Stimulated activated CD8-positive, alpha-beta memory T cell treated with anti-CD3 and anti-CD28 coated beads, Interleukin-7, amount 100 ng/mL, for 1 hour (primary cell): ENCODE data around the gene TNFAIP3.

Experiments used
- DNase-seq, 2 donors: peaks; one replicate each; pipeline ENCODE4 v3.0.0-alpha.2; 2020; ENCODE audit warnings: low read depth in 2 of 2

TNFAIP3 gene

DNA sequence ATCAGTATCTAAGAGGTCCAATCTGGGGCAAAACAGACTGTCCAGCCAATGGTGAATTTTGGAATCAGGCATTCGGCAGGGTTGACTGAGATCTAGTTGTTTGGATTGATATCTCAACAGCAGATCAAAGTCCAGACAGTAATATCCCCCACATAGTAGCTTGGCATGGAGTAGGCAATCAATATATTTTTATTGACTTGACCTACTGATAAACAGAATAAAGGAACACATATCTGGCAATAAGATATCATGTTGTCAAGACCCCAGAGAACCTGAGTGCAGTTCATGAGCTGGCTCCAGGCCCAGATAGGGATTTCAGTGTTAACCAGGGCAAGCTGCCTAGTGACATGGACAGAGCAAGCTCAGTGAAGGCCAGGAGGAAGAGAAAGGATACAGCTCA lies 34.4 kb downstream of the TNFAIP3 start:
- DNase-seq, result no peak

- DNase-seq, result no peak
Measured at GRCh38 chr6:137902699-137903098, 35.6 kb downstream of the TNFAIP3 start.

DNA sequence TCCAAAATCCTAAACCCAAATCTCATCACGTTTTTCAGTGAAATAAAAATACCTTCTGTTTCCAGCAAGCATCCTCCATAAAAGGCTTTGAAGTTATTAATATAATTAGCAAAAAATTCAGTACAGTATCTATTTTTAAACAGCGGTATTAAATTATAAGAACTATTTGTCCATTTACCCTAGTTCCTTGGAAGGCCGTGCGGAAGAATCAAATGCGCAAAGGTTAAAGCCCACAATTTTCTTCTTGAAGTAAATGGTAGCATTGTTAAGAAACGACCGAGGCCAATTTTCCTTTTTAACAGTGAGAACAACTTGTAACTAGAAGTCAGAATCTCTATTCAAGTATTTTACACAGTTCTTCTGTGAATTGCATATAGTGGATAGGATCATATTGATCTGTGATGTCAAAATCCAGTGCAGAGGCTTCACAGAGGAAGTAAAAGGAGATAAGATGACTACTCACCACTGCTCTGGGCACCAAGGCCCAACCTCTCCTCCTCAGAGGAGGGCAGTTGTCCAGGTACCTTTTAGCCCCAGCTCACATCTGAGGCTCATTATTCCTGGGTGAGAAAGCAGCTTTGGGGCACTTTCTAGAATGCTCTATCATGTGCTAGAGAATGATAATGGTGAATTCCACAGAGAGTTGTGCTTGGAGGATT lies 36.3 kb downstream of the TNFAIP3 start:
- DNase-seq, result no peak

DNA sequence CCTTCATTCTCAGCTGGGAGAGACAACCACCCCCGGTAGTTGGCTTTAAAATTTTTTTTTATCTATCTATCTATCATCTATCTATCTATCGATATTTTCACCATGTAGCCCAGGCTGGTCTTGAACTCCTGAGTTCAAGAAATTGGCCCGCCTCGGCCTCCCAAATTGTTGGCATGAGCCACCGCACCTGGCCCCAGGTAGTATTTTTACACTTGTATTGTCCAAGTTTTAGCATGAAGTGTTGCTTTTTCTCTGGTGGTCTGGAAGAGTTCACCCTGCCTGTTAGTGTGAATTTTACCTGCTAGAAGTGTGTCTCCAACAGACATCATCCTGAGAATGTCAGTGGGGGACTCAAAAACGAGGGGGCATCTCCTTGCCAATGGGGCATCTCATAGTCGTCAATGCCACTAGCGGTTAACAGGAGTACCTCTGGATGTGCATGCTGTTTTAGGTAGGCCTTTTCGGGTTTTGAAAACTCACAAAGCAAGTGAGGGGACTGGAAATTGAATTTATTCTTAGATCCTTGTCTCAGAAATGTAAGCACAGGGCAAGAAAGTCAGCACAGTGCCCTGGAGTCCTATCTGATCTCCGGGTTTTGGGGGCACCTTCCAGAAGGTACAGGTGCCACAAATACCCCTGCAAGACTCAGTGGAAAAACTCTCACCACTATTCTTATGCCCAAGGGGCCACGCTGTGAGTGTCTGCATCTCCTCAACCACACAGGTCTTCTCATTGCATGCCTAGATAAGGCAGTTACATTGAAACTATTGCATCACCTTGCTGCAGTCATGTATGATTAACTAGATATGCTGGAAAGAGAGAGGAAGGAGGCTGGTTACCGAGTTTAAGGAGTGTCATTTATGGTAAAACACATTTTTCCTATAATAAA lies 37.1 kb downstream of the TNFAIP3 start:
- no peak for DNase-seq

DNA sequence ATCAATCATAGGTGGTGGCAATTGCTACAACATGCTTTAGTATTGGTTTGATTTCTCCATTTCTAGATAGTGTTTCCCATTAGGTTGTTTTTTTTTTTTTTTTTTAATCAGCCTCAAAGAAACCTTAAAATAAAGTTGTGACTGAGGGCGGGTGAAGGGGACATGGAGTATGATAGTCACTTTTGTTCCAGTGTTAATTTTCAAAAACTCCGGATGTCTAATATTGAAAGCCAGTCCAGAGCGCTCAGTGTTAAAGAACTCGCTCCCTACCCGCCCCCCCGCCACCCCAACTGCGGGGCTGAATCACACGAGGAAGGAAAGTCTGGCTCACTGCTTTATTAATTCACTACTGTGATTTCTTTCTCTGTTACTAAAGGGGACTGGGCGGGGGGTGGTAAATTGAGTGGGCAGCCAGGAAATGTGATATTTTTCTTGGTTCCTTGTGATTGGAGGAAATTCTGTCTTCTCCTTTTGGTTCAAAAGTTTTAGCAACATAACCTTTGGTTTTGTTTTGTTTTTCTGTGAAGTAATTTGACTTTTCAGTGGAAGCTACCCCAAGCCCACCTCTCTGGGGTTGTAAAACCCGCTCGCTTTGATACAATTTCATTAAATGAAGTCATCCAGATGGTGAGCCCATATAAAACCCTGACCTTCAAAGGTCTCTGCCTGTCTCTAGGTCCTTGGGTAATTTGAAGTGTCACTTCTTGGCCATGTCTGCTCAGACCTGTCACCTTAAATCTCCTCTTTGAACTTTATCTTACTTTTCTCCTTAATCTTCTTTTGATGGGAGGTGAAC lies 38.0 kb downstream of the TNFAIP3 start:
- peak; percentile 30 to 39 for DNase-seq

GRCh38 chr6:137906020-137906472 lies 39.0 kb downstream of the TNFAIP3 start:
- no peak for DNase-seq

GRCh38 chr6:137907170-137907569 lies 40.1 kb downstream of the TNFAIP3 start:
- DNase-seq, result no peak

- DNase-seq, result no peak
Measured at GRCh38 chr6:137909533-137909932, 42.5 kb downstream of the TNFAIP3 start.

GRCh38 chr6:137910424-137910834 lies 43.4 kb downstream of the TNFAIP3 start:
- DNase-seq, result no peak

DNA sequence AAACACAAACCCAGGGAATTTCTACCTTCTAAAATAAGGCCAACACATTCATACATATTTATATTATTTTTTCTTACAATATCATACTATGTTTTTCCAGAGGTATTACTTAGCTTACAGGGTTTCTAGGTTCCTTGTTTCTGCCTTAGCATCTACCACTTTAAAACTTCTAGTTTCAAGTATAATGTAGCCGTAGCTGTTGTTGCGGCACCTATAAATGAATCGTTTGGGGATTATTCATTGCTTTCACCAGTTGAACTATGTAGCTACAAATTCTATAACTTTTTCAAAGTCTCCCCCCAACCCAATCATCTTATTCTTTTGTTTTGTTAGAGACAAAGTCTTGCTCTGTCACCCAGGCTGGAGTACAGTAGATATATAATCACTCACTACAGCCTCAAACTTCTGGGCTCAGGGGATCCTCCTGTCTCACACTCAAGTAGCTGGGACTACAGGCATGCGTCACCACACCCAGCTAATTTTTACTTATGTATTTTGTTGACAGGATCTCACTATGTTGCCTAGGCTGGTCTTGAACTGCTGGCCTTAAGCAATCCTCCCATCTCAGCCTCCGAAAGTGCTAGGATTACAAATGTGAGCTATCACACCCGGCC lies 43.9 kb downstream of the TNFAIP3 start:
- DNase-seq, result no peak

GRCh38 chr6:137911675-137912191 lies 44.7 kb downstream of the TNFAIP3 start:
- no peak for DNase-seq

DNA sequence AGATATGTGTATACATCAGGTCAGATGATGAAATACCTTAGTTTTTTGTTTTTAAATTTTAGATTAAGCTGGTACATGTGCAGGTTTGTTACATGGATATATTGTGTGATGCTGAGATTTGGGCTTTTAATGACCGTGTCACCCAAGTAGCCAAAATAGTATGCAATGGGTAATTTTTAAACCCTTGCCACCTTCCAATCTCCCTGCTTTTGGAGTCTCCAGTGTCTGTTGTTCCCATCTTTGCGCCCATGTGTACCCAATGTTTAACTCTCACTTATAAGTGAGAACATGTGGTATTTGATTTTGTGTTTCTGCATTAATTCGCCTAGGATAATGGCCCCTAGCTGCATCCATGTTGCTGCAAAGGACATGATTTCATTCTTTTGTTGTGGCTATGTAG lies 45.8 kb downstream of the TNFAIP3 start:
- DNase-seq, result no peak

- no peak for DNase-seq
Measured at GRCh38 chr6:137913434-137913833, 46.4 kb downstream of the TNFAIP3 start.

DNA sequence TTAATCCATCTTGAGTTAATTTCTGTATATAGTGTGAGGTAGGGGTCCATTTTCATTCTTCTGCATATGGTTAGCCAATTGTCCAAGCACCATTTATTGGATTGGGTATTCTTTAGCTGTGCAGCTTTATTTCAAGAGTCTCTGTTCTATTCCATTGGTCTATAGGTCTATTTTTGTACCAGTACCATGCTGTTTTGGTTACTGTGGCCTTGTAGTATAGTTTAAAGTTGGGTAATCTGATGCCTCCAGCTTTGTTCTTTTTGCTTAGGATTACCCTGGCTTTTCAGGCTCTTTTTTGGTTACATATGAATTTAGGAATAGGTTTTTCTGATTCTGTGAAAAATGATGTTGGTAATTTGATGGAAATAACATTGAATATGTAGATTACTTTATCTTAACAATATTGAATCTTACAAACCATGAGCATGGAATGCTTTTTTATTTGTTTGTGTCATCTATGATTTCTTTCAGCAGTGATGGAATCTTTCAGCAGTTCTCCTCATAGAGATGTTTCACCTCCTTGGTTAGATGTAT lies 47.0 kb downstream of the TNFAIP3 start:
- no peak for DNase-seq

DNA sequence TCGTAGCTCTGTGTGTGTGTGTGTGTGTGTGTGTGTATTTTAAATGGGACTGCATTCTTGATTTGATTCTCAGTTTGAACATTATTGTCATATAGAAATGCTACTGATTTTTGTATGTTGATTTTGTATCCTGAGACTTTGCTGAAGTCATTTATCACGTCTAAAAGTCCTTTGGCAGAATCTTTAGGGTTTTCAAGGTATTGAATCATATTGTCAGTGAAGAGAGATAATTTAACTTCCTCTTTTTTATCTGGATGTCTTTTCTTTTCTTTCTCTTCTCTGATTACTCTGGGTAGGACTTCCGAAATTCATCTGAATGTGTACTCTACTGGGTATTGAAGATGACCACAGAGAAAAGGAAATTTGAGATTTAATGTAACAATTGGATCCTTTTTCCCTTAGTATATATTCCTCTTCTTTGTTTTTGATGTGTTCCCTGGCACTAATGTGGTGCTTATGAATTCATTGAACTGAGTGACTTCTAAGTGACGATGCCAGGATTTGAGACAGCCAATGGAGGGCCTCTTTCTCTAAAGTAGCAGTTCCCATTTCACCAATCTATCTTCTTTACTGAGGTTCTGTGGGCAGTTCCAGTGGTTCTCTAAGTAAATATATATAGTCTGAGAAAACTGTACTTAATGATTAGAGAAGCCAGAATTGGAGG lies 47.6 kb downstream of the TNFAIP3 start:
- no peak for DNase-seq

DNA sequence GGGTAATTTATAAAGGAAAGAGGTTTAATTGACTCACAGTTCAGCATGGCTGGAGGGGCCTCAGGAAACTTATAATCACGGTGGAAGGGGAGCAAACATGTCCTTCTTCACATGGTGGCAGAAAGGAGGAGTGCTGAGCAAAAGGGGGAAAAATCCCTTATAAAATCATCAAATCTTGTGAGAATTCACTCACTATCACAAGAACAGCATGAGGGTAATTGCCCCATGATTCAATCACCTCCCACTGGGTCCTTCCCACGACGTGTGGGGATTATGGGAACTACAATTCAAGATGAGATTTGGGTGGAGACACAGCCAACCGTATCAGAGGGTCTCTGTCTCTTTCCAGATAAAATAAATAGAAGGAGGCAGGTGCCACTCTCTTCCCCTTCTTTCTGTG lies 48.7 kb downstream of the TNFAIP3 start:
- DNase-seq, result no peak

GRCh38 chr6:137917551-137918325 lies 50.7 kb downstream of the TNFAIP3 start:
- no peak for DNase-seq

DNA sequence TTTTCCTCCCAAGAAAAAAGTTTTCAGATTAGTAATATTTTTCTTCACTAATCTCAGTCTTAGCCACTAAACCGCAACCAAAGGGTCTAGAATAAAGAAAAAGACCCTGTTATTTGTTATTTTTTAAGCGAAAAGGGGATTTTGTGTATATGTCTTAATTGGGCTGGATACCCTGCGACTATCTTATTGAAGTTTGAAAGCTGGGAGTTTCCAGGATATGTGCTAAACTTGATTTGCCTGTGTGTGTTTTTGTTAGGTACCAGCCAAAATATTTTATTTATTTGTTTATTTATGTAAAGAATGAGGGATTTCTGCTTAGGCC lies 52.4 kb downstream of the TNFAIP3 start:
- DNase-seq, result no peak

DNA sequence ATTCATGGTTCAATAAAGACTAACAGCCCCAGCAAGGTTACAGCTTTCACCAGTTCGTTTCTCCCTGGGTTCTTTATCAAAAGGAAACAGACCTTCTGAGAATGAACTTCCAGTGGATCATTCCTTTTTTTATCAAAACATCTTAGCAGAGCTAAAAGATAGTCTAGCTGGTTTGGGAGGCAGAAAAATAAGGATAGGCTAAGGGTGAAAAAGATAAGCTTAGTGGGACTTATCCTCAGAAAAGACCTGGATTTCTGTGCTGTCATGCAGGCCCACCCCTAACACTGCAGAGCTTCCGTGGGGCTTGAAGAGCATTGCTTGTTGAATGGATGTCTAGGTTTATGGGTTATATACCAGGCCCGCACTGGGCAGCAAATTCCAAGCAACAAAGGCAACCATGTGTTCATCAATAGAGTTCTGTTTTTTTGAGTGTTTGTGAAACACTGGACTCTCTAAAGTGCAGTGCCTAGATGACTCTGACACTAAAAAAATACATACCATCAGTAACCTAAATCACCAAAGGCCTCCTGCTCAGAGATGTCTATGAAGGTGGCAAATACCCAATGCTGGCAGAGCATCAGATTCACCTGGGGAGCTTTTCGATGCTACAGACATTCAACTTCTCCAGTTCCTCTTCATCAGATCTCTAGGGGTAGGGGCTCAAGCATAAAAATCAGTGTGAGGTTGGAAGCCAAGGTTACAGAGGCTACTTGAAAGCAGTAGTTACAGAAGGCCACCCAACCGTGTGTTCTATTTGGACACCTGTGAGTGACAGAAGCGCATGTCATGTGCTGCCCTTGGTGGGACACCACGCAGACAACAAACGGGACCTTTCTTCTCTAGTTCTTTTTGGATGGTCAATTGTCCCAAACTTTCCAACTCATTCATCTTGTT lies 53.0 kb downstream of the TNFAIP3 start:
- DNase-seq, result no peak
